Stimulated activated naive B cell treated with anti-CD40 and anti-IgM and Interleukin-4, amounts not matched to agents 10 μg/mL and 1 μg/mL and 100 μg/mL, for 72 hours (primary cell): ENCODE data around the gene SH3RF1.
"Not testable (repeated sequence)": the region's sequence is repeated elsewhere in the genome, so short reads cannot be mapped to it uniquely, and the experiment has no call there.

Source experiments
- ATAC-seq, 2 donors: fragments of 150-1000 bp; cut with Tn5 transposase; replicated peaks; 2 replicates each; pipeline ENCODE4 v1.10.0; 2021; ENCODE audit warnings: moderate library complexity in 1 of 2
- DNase-seq: peaks from one replicate; pipeline ENCODE4 v3.0.0; 2021
- H3K27ac Mint-ChIP-seq: one replicate; pipeline ENCODE4 v1.8.0; 2022; ENCODE audit warnings: mild to moderate bottlenecking, mixed read lengths
- H3K27me3 Mint-ChIP-seq, 2 donors: one replicate each; pipeline ENCODE4 v1.8.0; 2022; ENCODE audit warnings: mixed read lengths in 2 of 2
- H3K36me3 Mint-ChIP-seq, 2 donors: one replicate each; pipeline ENCODE4 v1.8.0; 2022; ENCODE audit warnings: mixed read lengths in 2 of 2, mild to moderate bottlenecking in 1 of 2
- H3K4me1 Mint-ChIP-seq, 2 donors: one replicate each; pipeline ENCODE4 v1.8.0; 2022; ENCODE audit warnings: mixed read lengths in 2 of 2, mild to moderate bottlenecking in 1 of 2
- H3K4me3 Mint-ChIP-seq, 2 donors: one replicate each; pipeline ENCODE4 v1.8.0; 2022; ENCODE audit warnings: mild to moderate bottlenecking in 2 of 2, mixed read lengths in 2 of 2, moderate library complexity in 1 of 2
- H3K9me3 Mint-ChIP-seq, 2 donors: one replicate each; pipeline ENCODE4 v1.8.0; 2022; ENCODE audit warnings: mixed read lengths in 2 of 2, mild to moderate bottlenecking in 1 of 2

The SH3RF1 gene

DNA sequence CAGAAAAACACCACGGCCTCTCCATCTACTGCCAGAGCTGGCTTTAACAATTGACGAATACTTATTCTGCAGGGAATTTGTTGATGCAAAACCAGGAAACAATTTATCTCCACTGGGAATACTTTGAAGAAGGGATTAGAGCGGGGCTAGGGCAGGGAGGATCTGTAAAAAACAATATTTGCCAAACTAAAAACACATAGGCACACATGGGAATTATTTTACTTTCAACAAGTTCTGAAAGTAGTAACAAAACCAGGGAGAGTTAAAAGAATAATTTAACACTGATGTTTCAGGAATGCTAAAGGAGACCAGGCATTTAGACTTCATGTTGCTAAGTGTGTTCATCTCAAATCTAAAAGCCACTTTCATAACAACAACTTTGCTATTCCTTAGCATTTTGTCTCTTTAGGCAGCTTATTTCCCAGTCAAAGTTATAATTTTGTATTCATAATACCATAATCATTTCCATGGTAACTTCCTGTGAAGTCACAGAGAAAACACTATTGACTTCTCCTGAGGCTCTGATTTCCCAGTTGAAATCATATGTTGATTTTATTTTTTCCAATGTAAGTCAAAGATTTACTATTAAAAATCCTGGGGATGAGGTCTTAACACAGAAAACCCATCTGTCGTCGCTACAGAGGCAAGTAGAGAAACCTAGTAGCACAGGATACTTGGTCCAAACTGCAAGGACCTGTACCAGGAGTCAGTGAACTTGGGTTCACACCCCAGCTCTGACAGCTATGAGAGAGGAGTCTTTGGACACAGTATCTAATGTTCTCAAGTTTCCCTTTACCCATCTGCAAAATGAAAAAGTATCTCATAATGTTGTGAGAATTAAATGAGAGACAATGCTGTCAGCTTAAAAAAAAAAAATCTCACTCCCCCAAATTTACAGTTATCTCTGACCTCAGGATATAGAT is 69.3 kb downstream of the SH3RF1 start:
- Mint-ChIP-seq H3K36me3 (no peaks in the 10 kb centered on the region), H3K27me3 (no peaks in the 10 kb centered on the region), H3K4me1 (peaks cover 2 to 4% of the 10 kb centered on the region in 2 donors), H3K9me3 (no peaks in the 10 kb centered on the region), H3K4me3 (no peak overlapping the region), H3K27ac (no peak overlapping the region)
- no peak for DNase-seq
- ATAC-seq = no peak

DNA sequence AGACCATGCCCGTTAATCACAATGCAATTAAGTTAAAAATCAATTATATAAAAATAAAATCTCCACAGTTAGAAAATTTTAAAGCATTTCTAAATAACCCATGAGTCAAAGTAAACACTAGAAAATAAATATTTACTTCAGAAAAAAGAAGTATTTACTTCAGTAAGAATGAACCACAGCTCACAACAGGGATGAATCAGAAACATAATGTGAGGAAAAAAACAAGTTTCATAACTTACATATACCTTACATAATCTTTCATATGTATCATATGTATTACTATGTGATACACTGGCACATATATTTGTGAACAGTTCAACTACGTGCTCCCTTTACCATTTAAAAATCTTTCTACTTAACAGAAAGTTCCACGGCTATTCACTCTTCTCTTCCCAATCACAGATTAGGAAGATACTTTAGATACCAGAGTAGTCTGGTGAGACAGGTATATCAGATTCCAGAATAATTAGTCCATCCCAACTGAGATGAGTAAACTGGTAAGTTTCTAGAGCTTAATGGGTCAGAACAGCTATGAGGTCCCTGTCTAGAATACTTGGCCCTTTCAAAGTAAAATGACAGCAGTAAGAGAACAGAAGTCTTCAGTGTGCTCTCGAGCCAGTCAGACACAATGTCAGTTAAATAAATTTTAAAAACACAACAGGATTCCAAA is 70.3 kb downstream of the SH3RF1 start:
- H3K4me1 Mint-ChIP-seq = peaks cover 2 to 4% of the 10 kb centered on the region in 2 donors
- H3K27me3 Mint-ChIP-seq = no peaks in the 10 kb centered on the region

DNA sequence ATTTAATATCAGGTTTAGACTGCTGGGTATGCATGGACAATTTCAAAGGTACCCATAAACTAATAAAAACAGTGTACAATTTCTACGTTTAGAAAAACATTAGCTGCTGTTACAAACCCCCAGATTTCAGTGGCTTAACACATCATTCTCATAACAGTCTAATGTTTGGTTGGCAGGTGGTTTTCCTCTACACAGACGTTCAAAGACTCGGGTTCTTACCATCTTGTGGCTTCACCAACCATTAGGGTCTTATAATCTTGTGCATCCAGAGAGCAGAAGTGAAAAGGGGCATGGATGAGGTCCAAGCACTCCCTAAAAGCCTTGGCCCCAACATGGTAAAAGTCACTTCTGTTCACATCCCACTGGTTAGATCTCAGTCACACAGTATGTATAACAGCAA is 71.6 kb downstream of the SH3RF1 start:
- H3K27ac Mint-ChIP-seq = no peak overlapping the region
- H3K4me3 Mint-ChIP-seq = no peak overlapping the region

More for the DNA sequence above, 70.3 kb downstream of the SH3RF1 start:
- Mint-ChIP-seq H3K36me3 (peaks cover 0 to 5% of the 10 kb centered on the region in 2 donors), H3K9me3 (peaks cover 1 to 2% of the 10 kb centered on the region in 2 donors), H3K27ac (no peak overlapping the region), H3K4me3 (no peak overlapping the region)
- DNase-seq (no peak), ATAC-seq (no peak)

DNA sequence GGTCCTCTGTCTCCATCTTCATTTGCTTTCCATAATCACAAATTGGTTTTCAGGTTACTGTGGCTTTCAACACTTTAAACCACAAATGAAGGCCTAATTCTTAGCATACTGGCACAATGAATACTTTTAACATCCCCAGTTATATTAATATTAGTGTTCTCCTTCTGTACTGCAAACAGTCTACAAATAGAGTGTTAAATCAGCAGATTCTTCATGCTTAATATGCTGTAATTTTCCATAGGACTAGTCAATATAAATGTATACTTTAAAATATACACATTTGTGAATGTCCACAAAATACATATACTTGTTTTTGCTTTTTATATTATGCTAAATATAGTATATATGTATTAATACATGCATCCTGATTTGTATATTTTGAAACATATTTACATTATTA is 72.6 kb downstream of the SH3RF1 start:
- peaks cover 0 to 9% of the 10 kb centered on the region in 2 donors for H3K36me3 Mint-ChIP-seq
- DNase-seq = no peak
- no peaks in the 10 kb centered on the region for H3K27me3 Mint-ChIP-seq
- ATAC-seq = no peak
- no peak overlapping the region for H3K4me3 Mint-ChIP-seq
- H3K9me3 Mint-ChIP-seq = peaks cover 7 to 10% of the 10 kb centered on the region in 2 donors
- no peak overlapping the region for H3K27ac Mint-ChIP-seq
- peaks cover 2 to 4% of the 10 kb centered on the region in 2 donors for H3K4me1 Mint-ChIP-seq

More for the DNA sequence above, 71.6 kb downstream of the SH3RF1 start:
- Mint-ChIP-seq H3K27me3 (no peaks in the 10 kb centered on the region), H3K36me3 (peaks cover 0 to 9% of the 10 kb centered on the region in 2 donors), H3K9me3 (peaks cover 7 to 10% of the 10 kb centered on the region in 2 donors), H3K4me1 (peaks cover 2 to 4% of the 10 kb centered on the region in 2 donors)
- no peak for DNase-seq
- ATAC-seq = no peak

DNA sequence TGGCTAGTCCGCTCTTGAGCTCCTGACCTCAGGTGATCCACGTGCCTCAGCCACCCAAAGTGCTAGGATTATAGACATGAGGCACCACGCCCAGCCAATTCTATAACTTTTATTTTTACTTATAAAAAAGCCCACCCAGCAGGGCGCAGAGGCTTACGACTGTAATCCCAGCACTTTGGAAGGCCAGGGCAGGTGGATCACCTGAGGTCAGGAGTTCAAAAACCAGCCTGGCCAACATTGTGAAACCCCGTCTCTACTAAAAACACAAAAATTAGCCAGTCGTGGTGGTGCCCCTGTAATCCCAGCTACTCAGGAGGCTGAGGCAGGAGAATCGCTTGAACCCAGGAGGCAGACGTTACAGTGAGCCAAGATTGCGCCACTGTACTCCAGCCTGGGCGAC is 73.5 kb downstream of the SH3RF1 start:
- H3K4me3 Mint-ChIP-seq, H3K27ac Mint-ChIP-seq, H3K36me3 Mint-ChIP-seq, H3K4me1 Mint-ChIP-seq, H3K27me3 Mint-ChIP-seq, DNase-seq, ATAC-seq: not testable (repeated sequence)
- peaks cover 7 to 10% of the 10 kb centered on the region in 2 donors for H3K9me3 Mint-ChIP-seq

DNA sequence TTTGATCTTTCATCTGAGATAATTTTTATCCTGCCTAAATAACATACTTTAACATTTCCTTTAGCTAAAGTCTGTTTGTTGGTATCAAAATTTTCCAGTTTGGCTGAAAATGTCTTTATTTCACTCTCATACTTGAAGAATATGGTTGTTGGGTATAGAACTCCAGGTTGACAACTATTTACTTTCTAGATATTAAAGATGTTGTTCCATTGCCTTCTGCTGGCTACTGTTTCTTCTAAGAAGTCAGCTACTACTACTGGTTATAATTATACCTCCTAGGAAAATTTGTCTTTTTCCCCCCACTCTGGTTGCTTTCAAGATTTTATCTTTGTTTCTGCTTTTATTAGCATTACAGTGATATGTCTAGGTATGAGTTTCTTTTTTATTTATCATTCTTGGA is 75.7 kb downstream of the SH3RF1 start:
- Mint-ChIP-seq H3K9me3 (peaks cover 7 to 14% of the 10 kb centered on the region in 2 donors), H3K4me1 (peaks cover 3% of the 10 kb centered on the region in 2 donors), H3K27me3 (no peaks in the 10 kb centered on the region), H3K27ac (no peak overlapping the region), H3K4me3 (no peak overlapping the region), H3K36me3 (peaks cover 1 to 12% of the 10 kb centered on the region in 2 donors)
- no peak for DNase-seq
- no peak for ATAC-seq

DNA sequence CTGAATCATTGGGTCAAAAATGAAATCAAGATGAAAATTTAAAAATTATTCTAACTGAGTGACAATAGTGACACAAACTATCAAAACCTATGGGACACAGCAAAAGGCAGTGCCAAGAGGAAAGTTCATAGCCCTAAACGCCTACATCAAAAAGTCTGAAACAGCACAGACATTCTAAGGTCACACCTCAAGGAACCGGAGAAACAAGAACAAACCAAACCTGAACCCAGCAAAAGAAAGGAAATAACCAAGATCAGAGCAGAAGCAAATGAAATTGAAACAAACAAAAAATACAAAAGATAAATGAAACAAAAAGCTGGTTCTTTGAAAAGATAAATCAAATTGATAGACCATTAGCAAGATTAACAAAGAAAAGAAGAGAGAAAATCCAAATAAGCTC is 80.8 kb downstream of the SH3RF1 start:
- H3K27ac Mint-ChIP-seq, ATAC-seq, H3K36me3 Mint-ChIP-seq, H3K27me3 Mint-ChIP-seq, DNase-seq, H3K9me3 Mint-ChIP-seq: not testable (repeated sequence)
- H3K4me1 Mint-ChIP-seq = peaks cover 5 to 16% of the 10 kb centered on the region in 2 donors
- H3K4me3 Mint-ChIP-seq = peak overlapping the region in 1 of 2 donors; percentile 2

DNA sequence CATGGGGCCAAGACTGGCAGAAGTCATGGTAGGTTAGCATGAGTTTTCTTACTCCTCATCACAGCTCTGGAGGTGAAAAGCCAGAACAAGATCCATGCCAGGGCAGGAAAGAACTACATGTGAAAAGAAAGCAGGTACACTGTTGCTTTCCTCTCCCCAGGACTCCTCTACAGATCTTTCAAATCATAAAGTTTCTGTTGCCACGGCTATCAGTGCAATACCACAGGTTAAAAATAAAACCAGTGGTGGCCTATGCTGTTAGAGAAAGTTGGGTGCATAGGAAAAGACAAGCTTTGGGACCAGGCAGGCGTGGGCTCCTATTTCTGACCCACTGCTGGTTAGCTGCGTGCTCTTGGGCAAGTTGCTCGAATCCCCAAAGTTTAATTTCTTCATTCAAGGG is 81.4 kb downstream of the SH3RF1 start:
- H3K4me1 Mint-ChIP-seq = peaks cover 5 to 16% of the 10 kb centered on the region in 2 donors
- H3K27ac Mint-ChIP-seq = peak overlapping the region; percentile 49
- DNase-seq (no peak), ATAC-seq (no peak)
- H3K4me3 Mint-ChIP-seq = no peak overlapping the region
- H3K27me3 Mint-ChIP-seq = no peaks in the 10 kb centered on the region
- H3K9me3 Mint-ChIP-seq = peaks cover 0 to 6% of the 10 kb centered on the region in 2 donors
- H3K36me3 Mint-ChIP-seq = peaks cover 1 to 3% of the 10 kb centered on the region in 2 donors

DNA sequence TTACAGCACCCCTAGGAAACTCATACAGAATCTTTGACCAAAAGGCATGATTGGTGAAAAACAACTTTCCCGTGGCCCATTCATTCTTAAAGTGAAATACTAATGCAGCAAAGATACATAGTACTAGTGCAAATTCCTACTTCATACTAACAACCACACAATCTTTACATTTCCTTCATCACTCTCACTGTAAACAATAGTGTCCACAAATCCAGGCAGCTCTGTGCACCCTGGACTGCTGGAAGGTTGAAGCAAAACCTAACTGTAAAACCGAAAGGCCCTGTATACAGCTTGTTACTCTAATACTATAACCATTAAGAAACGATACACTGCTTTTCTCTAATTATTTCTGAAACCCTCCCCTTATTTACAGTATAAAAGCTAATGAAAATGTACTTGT is 82.6 kb downstream of the SH3RF1 start:
- no peaks in the 10 kb centered on the region for H3K27me3 Mint-ChIP-seq
- DNase-seq = no peak
- peaks cover 5 to 16% of the 10 kb centered on the region in 2 donors for H3K4me1 Mint-ChIP-seq
- peaks cover 1 to 3% of the 10 kb centered on the region in 2 donors for H3K36me3 Mint-ChIP-seq
- H3K27ac Mint-ChIP-seq = no peak overlapping the region
- no peak for ATAC-seq
- peaks cover 0 to 3% of the 10 kb centered on the region in 2 donors for H3K9me3 Mint-ChIP-seq
- H3K4me3 Mint-ChIP-seq = no peak overlapping the region

DNA sequence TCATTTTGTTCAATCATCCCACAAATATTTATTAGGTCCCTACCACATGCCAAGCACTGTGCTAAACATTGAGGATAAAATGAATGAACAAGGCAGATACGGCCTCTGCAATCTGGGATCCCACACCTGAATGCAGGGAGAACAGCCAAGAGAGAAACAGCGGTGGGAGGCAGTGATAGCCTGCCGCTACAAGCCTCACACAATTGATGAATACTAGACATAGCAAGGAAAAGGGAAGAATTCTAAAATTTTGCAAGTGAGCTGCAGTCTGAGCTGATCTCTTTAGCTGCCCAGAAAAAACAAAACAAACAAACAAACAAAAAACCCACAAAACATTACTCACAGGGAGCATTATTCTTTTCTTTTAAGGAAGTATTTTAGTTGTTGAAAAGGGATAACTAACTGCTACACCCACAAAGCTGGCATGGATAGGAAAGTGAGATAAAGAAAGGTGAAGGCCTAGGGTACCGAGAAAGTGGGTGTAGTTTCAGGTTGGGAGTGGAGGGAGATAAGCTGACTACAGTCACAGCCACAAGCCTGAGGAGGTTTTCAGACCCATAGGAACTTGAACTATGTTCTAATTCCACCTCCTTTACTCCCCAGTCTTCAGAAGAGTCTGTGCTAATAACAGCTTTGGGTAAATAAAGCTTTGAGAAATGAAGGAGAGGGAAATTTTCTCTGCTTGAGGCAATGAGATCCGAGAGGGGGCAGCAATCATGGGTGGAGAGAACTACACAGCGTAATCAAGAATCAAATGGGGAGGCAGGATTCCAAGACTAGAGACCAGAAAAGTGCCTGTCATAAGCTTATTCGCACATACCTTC is 85.4 kb downstream of the SH3RF1 start:
- DNase-seq = no peak
- Mint-ChIP-seq H3K27me3 (no peaks in the 10 kb centered on the region), H3K9me3 (no peaks in the 10 kb centered on the region), H3K4me1 (peaks cover 5 to 16% of the 10 kb centered on the region in 2 donors), H3K4me3 (no peak overlapping the region), H3K27ac (no peak overlapping the region), H3K36me3 (no peaks in the 10 kb centered on the region)
- no peak for ATAC-seq

DNA sequence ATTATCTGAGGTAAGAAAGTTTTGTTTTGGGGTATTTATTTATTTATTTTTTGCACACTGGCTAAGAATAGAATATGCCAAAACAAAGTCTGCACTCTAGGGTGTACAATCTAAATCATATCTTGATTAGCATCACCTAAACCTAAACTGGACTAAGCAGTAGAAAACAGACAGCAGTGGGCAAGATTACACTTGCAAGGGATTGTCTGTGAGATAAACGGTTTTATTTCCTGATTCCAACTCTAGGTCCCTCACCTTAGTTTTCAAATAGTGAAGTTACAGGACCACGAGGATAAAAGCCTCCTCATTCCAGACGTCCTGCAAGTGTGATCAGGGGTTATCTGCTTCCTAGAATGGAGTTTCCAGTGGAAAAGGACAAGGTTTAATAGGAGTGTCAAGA is 86.1 kb downstream of the SH3RF1 start:
- no peaks in the 10 kb centered on the region for H3K9me3 Mint-ChIP-seq
- ATAC-seq (no peak), DNase-seq (no peak)
- no peaks in the 10 kb centered on the region for H3K27me3 Mint-ChIP-seq
- H3K36me3 Mint-ChIP-seq = no peaks in the 10 kb centered on the region
- no peak overlapping the region for H3K4me3 Mint-ChIP-seq
- H3K4me1 Mint-ChIP-seq = peaks cover 0 to 9% of the 10 kb centered on the region in 2 donors
- no peak overlapping the region for H3K27ac Mint-ChIP-seq

DNA sequence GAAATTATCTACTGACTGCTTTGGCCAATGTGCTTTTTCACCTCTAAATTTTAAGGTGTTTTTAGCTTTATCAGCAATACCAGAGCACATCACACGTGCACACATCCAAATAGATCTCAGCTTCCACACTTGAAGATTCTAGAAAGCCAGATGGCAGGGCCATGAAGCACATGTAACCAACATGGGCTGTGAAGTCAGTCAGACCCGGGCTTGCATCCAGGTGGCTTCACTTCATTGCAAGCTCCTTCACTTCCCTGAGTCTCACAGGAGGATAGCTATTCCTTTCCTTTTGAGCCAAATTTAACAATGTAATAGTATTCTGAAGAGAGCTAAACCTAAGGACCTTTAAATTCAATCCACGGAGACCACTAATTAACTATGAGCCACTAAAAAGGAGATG is 86.5 kb downstream of the SH3RF1 start:
- no peak for ATAC-seq

DNA sequence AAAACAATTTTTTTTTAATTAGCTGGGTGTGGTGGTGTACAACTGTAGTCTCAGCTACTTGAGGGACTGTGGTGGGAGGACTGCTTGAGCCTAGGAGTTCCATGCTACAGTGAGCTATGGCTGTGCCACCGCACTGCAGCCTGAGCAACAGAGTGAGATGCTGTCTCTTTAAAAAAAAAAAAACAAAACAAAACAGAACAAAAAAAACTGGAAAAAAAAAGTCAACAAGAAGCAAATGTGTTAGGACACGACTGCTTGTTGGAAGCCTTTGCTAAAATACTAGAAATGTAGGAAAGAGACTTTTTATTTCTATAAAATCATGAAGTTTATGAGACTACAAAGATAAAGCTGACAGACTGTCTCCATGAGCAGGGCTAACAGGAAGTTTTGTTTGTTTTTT is 87.2 kb downstream of the SH3RF1 start:
- H3K27me3 Mint-ChIP-seq = no peaks in the 10 kb centered on the region
- H3K36me3 Mint-ChIP-seq = no peaks in the 10 kb centered on the region
- H3K27ac Mint-ChIP-seq = no peak overlapping the region
- H3K4me3 Mint-ChIP-seq = no peak overlapping the region
- DNase-seq (no peak), ATAC-seq (no peak)
- H3K9me3 Mint-ChIP-seq = no peaks in the 10 kb centered on the region
- H3K4me1 Mint-ChIP-seq = no peaks in the 10 kb centered on the region

More for the DNA sequence above, 86.5 kb downstream of the SH3RF1 start:
- H3K9me3 Mint-ChIP-seq = no peaks in the 10 kb centered on the region
- no peak for DNase-seq
- H3K36me3 Mint-ChIP-seq = no peaks in the 10 kb centered on the region
- H3K4me1 Mint-ChIP-seq = peaks cover 0 to 5% of the 10 kb centered on the region in 2 donors
- H3K27ac Mint-ChIP-seq = no peak overlapping the region
- no peaks in the 10 kb centered on the region for H3K27me3 Mint-ChIP-seq
- H3K4me3 Mint-ChIP-seq = no peak overlapping the region
